ENCODE measurements around the gene NCDN.
"Not testable (repeated sequence)": the region's sequence is repeated elsewhere in the genome, so short reads cannot be mapped to it uniquely, and the experiment has no call there.

Gene NCDN

GRCh38 chr1:35572296-35572695, 14.7 kb downstream of the NCDN start:
- no peak for DNase-seq

GRCh38 chr1:35573198-35574124, 15.9 kb downstream of the NCDN start, which contains the start of gene TFAP2E:
TSS of gene TFAP2E (plus strand) at chr1:35573314. CDS start at chr1:35573578, 264 bp downstream.
- DNase-seq = no peak

- DNase-seq = no peak
Observed at GRCh38 chr1:35574125-35574654, 16.6 kb downstream of the NCDN start.

- no peak for DNase-seq
Observed at GRCh38 chr1:35574655-35575415, 17.2 kb downstream of the NCDN start.

GRCh38 chr1:35575416-35575958, 17.9 kb downstream of the NCDN start:
- no peak for DNase-seq

- no peak for DNase-seq
Observed at GRCh38 chr1:35576061-35576765, 18.6 kb downstream of the NCDN start.

GRCh38 chr1:35576766-35577070, 19.1 kb downstream of the NCDN start:
- DNase-seq = not testable (repeated sequence)

GRCh38 chr1:35577071-35577998, 19.7 kb downstream of the NCDN start:
- DNase-seq = peak; percentile 68

GRCh38 chr1:35580949-35581388, 23.4 kb downstream of the NCDN start:
- no peak for DNase-seq

- DNase-seq = not testable (repeated sequence)
Observed at GRCh38 chr1:35581621-35582020, 24.0 kb downstream of the NCDN start.

- no peak for DNase-seq
Observed at GRCh38 chr1:35585281-35585680, 27.7 kb downstream of the NCDN start.

GRCh38 chr1:35585805-35586204, 28.2 kb downstream of the NCDN start:
- DNase-seq = not testable (repeated sequence)

GRCh38 chr1:35586808-35587207, 29.2 kb downstream of the NCDN start:
- DNase-seq = no peak

GRCh38 chr1:35587736-35588135, 30.1 kb downstream of the NCDN start:
- DNase-seq = no peak

- no peak for DNase-seq
Observed at GRCh38 chr1:35588197-35588910, 30.8 kb downstream of the NCDN start.

GRCh38 chr1:35589516-35590427, 32.2 kb downstream of the NCDN start:
- DNase-seq = no peak

- DNase-seq = no peak
Observed at GRCh38 chr1:35590476-35591040, 33.0 kb downstream of the NCDN start.

GRCh38 chr1:35591211-35591610, 33.6 kb downstream of the NCDN start:
- no peak for DNase-seq
